NCI-H146 (cell line): ENCODE data around the gene DIS3L2.
"Not testable (repeated sequence)": the region's sequence is repeated elsewhere in the genome, so short reads cannot be mapped to it uniquely, and the experiment has no call there.

Experiments used
- DNase-seq: peaks from one replicate; lab custom pipeline; 2025; lab: John Stamatoyannopoulos, UW

Gene DIS3L2

GRCh38 chr2:232334885-232335205, 373.3 kb downstream of the DIS3L2 start:
- DNase-seq: not testable (repeated sequence)

GRCh38 chr2:232335206-232335858, 373.8 kb downstream of the DIS3L2 start:
- DNase-seq: not testable (repeated sequence)

- DNase-seq: no peak
Measured at GRCh38 chr2:232335859-232336215, 374.3 kb downstream of the DIS3L2 start.

GRCh38 chr2:232336241-232336736, 374.8 kb downstream of the DIS3L2 start:
- no peak for DNase-seq

- DNase-seq: no peak
Measured at GRCh38 chr2:232336981-232337720, 375.6 kb downstream of the DIS3L2 start.

GRCh38 chr2:232338094-232338758, 376.7 kb downstream of the DIS3L2 start:
- not testable (repeated sequence) for DNase-seq

- no peak for DNase-seq
Measured at GRCh38 chr2:232338759-232339106, 377.2 kb downstream of the DIS3L2 start.

GRCh38 chr2:232339121-232340081, 377.9 kb downstream of the DIS3L2 start:
- DNase-seq: no peak

- DNase-seq: no peak
Measured at GRCh38 chr2:232340171-232340935, 378.8 kb downstream of the DIS3L2 start.

GRCh38 chr2:232341061-232341738, 379.7 kb downstream of the DIS3L2 start:
- DNase-seq: no peak

- no peak for DNase-seq
Measured at GRCh38 chr2:232341739-232342126, 380.2 kb downstream of the DIS3L2 start.

- no peak for DNase-seq
Measured at GRCh38 chr2:232342635-232343565, 381.4 kb downstream of the DIS3L2 start.

GRCh38 chr2:232343821-232344220, 382.3 kb downstream of the DIS3L2 start:
- DNase-seq: no peak

GRCh38 chr2:232345251-232345650, 383.7 kb downstream of the DIS3L2 start:
- DNase-seq: no peak

GRCh38 chr2:232347369-232347768, 385.9 kb downstream of the DIS3L2 start:
- no peak for DNase-seq

- no peak for DNase-seq
Measured at GRCh38 chr2:232348936-232349335, 387.4 kb downstream of the DIS3L2 start.

- no peak for DNase-seq
Measured at GRCh38 chr2:232349546-232349945, 388.0 kb downstream of the DIS3L2 start.

GRCh38 chr2:232349946-232350635, 388.6 kb downstream of the DIS3L2 start:
- no peak for DNase-seq
